ENCODE results near the gene TAF4.
"Not testable (repeated sequence)": the region's sequence is repeated elsewhere in the genome, so short reads cannot be mapped to it uniquely, and the experiment has no call there.

DNA sequence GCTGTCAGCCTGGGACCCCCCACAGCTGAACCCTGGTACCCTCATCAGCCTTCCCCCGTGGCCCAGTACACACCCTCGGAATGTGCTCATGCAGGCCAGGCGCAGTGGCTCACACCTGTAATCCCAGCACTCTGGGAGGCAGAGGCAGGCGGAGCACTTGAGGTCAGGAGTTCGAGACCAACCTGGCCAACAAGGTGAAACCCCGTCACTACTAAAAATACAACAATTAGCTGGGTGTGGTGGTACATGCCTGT, 9.9 kb downstream of the TAF4 start:
- not testable (repeated sequence) for TF ChIP-seq CTCF, POLR2A (IDR thresholded peaks at IDR 0.05)

Data from body of pancreas (tissue), 4 donors.